Stimulated activated CD4-positive, alpha-beta T cell treated with anti-CD3 and anti-CD28 coated beads, Interleukin-2, amount 100 ng/mL, for 48 hours (primary cell): ENCODE data around the gene SORL1.
"Not testable (repeated sequence)": the region's sequence is repeated elsewhere in the genome, so short reads cannot be mapped to it uniquely, and the experiment has no call there.

Source experiments
- DNase-seq, 2 donors: peaks; one replicate each; pipeline ENCODE4 v3.0.0-alpha.2; 2020

SORL1 gene

DNA sequence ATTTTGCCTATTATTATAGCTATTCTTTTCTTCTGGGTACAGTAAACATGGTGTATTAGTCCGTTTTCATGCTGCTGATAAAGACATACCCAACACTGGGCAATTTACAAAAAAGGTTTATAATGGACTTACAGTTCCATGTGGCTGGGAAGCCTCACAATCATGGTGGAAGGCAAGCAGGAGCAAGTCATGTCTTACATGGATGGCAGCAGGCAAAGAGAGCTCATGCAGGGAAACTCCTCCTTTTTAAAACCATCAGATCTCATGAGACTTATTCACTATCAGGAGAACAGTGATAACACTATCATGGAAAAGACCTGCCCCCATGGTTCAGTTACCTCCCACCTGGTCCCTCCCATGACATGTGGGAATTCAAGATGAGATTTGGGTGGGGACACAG lies 54.1 kb downstream of the SORL1 start:
- not testable (repeated sequence) for DNase-seq

GRCh38 chr11:121508449-121508848 lies 56.3 kb downstream of the SORL1 start:
- DNase-seq = no peak

DNA sequence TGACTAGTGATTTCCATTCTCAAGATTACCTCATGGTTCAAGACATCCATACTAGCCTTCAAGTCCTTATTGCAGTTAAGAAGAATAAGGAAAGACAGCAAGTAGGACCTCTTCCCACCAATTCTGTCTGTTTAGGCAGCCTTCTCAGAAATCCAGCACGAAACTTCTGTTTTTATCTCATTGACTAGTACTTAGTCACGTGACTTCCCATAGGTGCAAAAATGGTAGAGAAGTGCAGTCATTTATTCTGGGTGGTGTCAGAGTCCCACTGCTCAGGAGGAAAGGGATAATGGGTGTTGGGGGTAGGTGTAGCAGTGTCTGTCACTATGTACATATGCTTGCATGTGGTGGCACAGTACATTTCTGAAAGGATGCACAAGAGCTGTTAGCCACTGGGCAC lies 58.3 kb downstream of the SORL1 start:
- DNase-seq = no peak

DNA sequence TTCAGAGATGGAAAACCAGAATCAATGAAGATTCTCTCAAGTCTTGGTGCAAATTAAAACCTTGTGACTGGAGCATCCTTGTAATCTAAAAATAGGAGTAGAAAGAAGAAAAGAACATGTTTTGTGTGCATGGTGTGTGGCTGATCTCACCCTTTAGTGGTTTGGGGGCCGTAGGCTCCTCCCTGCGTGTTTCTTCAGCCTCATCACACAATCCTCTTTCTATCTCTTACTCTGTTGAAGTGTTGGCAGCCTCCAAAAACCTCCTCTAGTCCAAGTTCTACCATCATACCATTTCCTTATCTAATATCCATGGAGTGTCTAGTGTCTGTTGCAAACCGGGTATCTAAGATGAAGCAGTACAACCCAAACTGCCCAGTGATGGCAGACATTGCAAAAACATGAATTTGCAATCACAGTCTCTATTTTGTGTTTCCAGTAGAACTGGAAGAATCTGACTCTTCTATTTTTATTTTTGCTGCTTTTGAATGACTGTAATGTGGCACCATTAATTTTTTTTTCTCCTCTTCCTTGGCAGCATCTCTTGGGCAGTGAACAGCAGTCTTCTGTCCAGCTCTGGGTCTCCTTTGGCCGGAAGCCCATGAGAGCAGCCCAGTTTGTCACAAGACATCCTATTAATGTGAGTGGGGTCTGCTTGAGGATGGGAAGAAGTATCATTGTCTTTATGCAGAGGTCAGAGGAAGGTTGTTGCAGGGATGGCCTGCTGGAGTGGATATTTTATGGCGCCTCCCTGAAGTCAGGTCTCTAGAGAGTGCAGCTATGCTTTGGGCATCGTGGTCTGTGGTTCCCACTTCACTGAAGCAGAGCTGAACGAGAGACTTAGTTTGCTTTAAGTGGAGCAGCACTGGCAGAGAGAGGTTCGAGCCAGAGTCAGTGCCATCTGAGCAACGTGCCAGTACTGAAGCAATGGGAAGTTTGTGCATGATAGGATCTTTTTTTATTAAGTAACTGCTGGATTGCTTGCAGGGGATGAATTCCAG lies 60.7 kb downstream of the SORL1 start:
- DNase-seq = no peak

DNA sequence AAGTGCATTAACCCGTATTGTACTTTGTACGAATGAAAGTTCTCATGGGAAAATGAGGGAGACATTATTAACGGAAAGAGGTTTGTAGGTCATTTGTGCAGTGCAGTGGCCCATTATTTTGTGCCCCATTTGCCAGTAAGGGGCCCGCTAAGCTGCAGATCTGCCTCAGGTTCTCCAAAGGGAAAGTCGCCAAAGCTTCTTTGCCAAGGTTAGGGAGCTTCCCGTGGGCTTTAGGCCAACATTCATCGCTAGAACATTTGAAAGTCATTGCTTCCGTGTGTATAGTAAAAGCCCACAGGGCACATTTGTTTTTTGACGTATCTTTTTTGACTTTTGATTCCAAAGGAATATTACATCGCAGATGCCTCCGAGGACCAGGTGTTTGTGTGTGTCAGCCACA lies 61.7 kb downstream of the SORL1 start:
- DNase-seq = no peak

GRCh38 chr11:121514432-121515334 lies 62.6 kb downstream of the SORL1 start:
- DNase-seq = no peak

- DNase-seq = no peak
Measured at GRCh38 chr11:121515335-121515671, 63.2 kb downstream of the SORL1 start.

DNA sequence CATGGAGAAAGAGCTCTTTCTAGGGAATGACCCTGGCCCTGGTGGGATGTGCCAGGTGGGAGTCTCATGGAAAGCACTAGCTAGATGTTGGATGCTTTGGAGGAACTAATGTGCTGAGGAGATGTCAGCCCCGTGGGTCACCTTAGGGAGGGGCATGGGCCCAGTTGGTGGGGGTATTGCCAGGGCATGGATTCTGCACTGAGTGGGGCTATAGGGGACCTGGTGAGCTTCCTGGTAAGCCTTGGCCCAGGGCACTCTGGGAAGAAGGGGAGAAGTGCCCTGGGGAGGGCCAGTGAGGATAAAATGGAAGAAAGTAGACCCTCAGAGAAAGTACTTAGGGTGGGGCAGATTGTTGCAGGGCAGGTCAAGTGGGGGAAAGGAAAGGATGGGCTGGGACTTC lies 65.9 kb downstream of the SORL1 start:
- no peak for DNase-seq

GRCh38 chr11:121520243-121521144 lies 68.4 kb downstream of the SORL1 start:
- DNase-seq = no peak

- no peak for DNase-seq
Measured at GRCh38 chr11:121521145-121522042, 69.3 kb downstream of the SORL1 start.

- DNase-seq = no peak
Measured at GRCh38 chr11:121522043-121522941, 70.2 kb downstream of the SORL1 start.

GRCh38 chr11:121523581-121524232 lies 71.6 kb downstream of the SORL1 start:
- DNase-seq = no peak

- DNase-seq = no peak
Measured at GRCh38 chr11:121524233-121524631, 72.1 kb downstream of the SORL1 start.

- no peak for DNase-seq
Measured at GRCh38 chr11:121525376-121525775, 73.3 kb downstream of the SORL1 start.

GRCh38 chr11:121530257-121530656 lies 78.1 kb downstream of the SORL1 start:
- DNase-seq = no peak

DNA sequence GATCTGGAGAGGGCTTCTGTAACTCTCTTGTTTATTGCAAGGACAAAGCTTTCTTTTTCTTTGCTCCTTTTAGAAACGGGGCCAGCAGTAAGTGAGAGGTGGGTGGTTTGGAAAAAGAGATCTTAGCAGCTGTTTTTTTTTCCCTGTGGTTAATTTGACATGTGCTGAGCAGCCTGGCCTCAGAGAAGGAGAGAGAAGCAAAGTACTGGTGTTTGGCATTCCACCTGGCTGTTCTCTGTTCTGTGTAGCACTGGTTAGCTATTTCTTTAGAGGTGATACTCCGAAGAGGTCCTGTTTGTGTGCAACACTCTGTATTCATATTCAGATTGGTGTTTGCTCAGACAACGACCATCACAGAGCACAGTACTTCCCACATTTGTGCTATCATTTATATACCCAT lies 81.5 kb downstream of the SORL1 start:
- no peak for DNase-seq

GRCh38 chr11:121534131-121535093 lies 82.3 kb downstream of the SORL1 start:
- no peak for DNase-seq

GRCh38 chr11:121535129-121535796 lies 83.1 kb downstream of the SORL1 start:
- DNase-seq = no peak
